ENCODE results near the gene HIVEP2.

The HIVEP2 gene

GRCh38 chr6:142841915-142842314 is 103.1 kb downstream of the HIVEP2 start:
- H3K4me3 ChIP-seq (ENCODE audit: low read depth, low read length): no peak overlapping the region
- DNase-seq (ENCODE audit: low read depth): no peak
- no peak for TF ChIP-seq CTCF (IDR thresholded peaks at IDR 0.05; ENCODE audit: low read depth, low read length, missing control alignments)
- in situ Hi-C loops (cut with HindIII; ENCODE audit: low sequenced_read_pairs): no loop called here

GRCh38 chr6:142839686-142840040 is 105.3 kb downstream of the HIVEP2 start:
- TF ChIP-seq CTCF (IDR thresholded peaks at IDR 0.05; ENCODE audit: low read depth, low read length, missing control alignments): no peak
- in situ Hi-C loops (cut with HindIII; ENCODE audit: low sequenced_read_pairs): no loop called here
- no peak overlapping the region for H3K4me3 ChIP-seq (ENCODE audit: low read depth, low read length)
- no peak for DNase-seq (ENCODE audit: low read depth)

GRCh38 chr6:142838821-142839685 is 105.9 kb downstream of the HIVEP2 start:
- in situ Hi-C loops (cut with HindIII; ENCODE audit: low sequenced_read_pairs): no loop called here
- no peak for TF ChIP-seq CTCF (IDR thresholded peaks at IDR 0.05; ENCODE audit: low read depth, low read length, missing control alignments)
- DNase-seq (ENCODE audit: low read depth): no peak
- no peak overlapping the region for H3K4me3 ChIP-seq (ENCODE audit: low read depth, low read length)

- in situ Hi-C loops (cut with HindIII; ENCODE audit: low sequenced_read_pairs): no loop called here
- H3K4me3 ChIP-seq (ENCODE audit: low read depth, low read length): no peak overlapping the region
- no peak for DNase-seq (ENCODE audit: low read depth)
- TF ChIP-seq CTCF (IDR thresholded peaks at IDR 0.05; ENCODE audit: low read depth, low read length, missing control alignments): no peak
Observed at GRCh38 chr6:142835787-142836535, 109.0 kb downstream of the HIVEP2 start.

GRCh38 chr6:142834853-142835252 is 110.1 kb downstream of the HIVEP2 start:
- no peak for TF ChIP-seq CTCF (IDR thresholded peaks at IDR 0.05; ENCODE audit: low read depth, low read length, missing control alignments)
- DNase-seq (ENCODE audit: low read depth): no peak
- in situ Hi-C loops (cut with HindIII; ENCODE audit: low sequenced_read_pairs): no loop called here
- H3K4me3 ChIP-seq (ENCODE audit: low read depth, low read length): no peak overlapping the region

- no peak overlapping the region for H3K4me3 ChIP-seq (ENCODE audit: low read depth, low read length)
- no peak for DNase-seq (ENCODE audit: low read depth)
- TF ChIP-seq CTCF (IDR thresholded peaks at IDR 0.05; ENCODE audit: low read depth, low read length, missing control alignments): no peak
- in situ Hi-C loops (cut with HindIII; ENCODE audit: low sequenced_read_pairs): no loop called here
Observed at GRCh38 chr6:142833798-142834197, 111.2 kb downstream of the HIVEP2 start.
